GM18907 (cell line): ENCODE data around the gene ADTRP.

Experiments
- ATAC-seq: cut with Tn5 transposase; IDR thresholded peaks from one replicate; pipeline ENCODE4 v1.9.1; 2021; ENCODE audit warnings: mild to moderate bottlenecking, moderate library complexity; ENCODE audit not compliant: unreplicated experiment

The ADTRP gene

GRCh38 chr6:11760015-11760473, 18.6 kb downstream of the ADTRP start:
- no peak for ATAC-seq

GRCh38 chr6:11758878-11759277, 19.7 kb downstream of the ADTRP start:
- no peak for ATAC-seq

- no peak for ATAC-seq
These were observed 21.9 kb downstream of the ADTRP start for GRCh38 chr6:11756726-11757125.

GRCh38 chr6:11756292-11756691, 22.3 kb downstream of the ADTRP start:
- ATAC-seq = no peak

- ATAC-seq = no peak
These were observed 22.9 kb downstream of the ADTRP start for GRCh38 chr6:11755725-11756124.

GRCh38 chr6:11754625-11755271, 23.9 kb downstream of the ADTRP start:
- no peak for ATAC-seq

GRCh38 chr6:11753798-11754197, 24.8 kb downstream of the ADTRP start:
- no peak for ATAC-seq

GRCh38 chr6:11752360-11752759, 26.2 kb downstream of the ADTRP start:
- no peak for ATAC-seq

- ATAC-seq = no peak
These were observed 27.9 kb downstream of the ADTRP start for GRCh38 chr6:11750682-11751081.

GRCh38 chr6:11748591-11749210, 29.9 kb downstream of the ADTRP start:
- ATAC-seq = no peak

- no peak for ATAC-seq
These were observed 31.6 kb downstream of the ADTRP start for GRCh38 chr6:11747021-11747420.

GRCh38 chr6:11744753-11745152, 33.9 kb downstream of the ADTRP start:
- ATAC-seq = no peak

- ATAC-seq = no peak
These were observed 34.5 kb downstream of the ADTRP start for GRCh38 chr6:11744101-11744500.

GRCh38 chr6:11740875-11741274, 37.7 kb downstream of the ADTRP start:
- no peak for ATAC-seq

GRCh38 chr6:11738661-11739375, 39.8 kb downstream of the ADTRP start:
- ATAC-seq = no peak

- no peak for ATAC-seq
These were observed 40.4 kb downstream of the ADTRP start for GRCh38 chr6:11738234-11738633.

- no peak for ATAC-seq
These were observed 42.0 kb downstream of the ADTRP start for GRCh38 chr6:11736601-11737000.

GRCh38 chr6:11734861-11735613, 43.6 kb downstream of the ADTRP start:
- ATAC-seq = no peak

GRCh38 chr6:11732036-11732631, 46.5 kb downstream of the ADTRP start:
- peak; percentile 72 for ATAC-seq

- ATAC-seq = no peak
These were observed 47.2 kb downstream of the ADTRP start for GRCh38 chr6:11731423-11731822.

GRCh38 chr6:11730641-11731040, 48.0 kb downstream of the ADTRP start:
- peak; percentile 58 for ATAC-seq
